H1 (cell line): Measurements from ENCODE around the gene GRIK2. TPM values are rescaled to one million over a fixed set of nuclear protein-coding genes. Genes with fewer than 3 reads are reported as not detected.

ENCODE experiments used
- BCL11A ChIP-seq, 2 experiments: IDR thresholded peaks; one replicate each; pipeline ENCODE4 v1.6.1; 2011; ENCODE audit warnings: low read depth in 2 of 2, low read length in 2 of 2, mild to moderate bottlenecking in 2 of 2
- CEBPB ChIP-seq: IDR thresholded peaks from 2 replicates; pipeline ENCODE4 v1.6.1; 2012; ENCODE audit warnings: low read depth, low read length
- CHD1 ChIP-seq: IDR thresholded peaks from 2 replicates; pipeline ENCODE4 v1.6.1; 2012; ENCODE audit warnings: low read depth, low read length, improper control_type of control experiment
- CHD7 ChIP-seq: fragments of 300-600 bp; sonication (generic); IDR thresholded peaks from 2 replicates; pipeline ENCODE4 v1.7.1; 2012; ENCODE audit warnings: low read length, moderate library complexity, mild to moderate bottlenecking, inconsistent platforms; ENCODE audit not compliant: insufficient replicate concordance
- PHF8 ChIP-seq: fragments of 200-600 bp; sonication (generic); conservative IDR thresholded peaks from 2 replicates; pipeline ENCODE4 v1.7.1; 2012; ENCODE audit warnings: low read depth, mild to moderate bottlenecking, inconsistent platforms, low read length, moderate library complexity
- polyA plus RNA-seq, 7 experiments: library from polyadenylated mRNA; depleted of rRNA in 3 of 7; stranded (reverse) in 5 of 7; unstranded in 2 of 7; fragments of >200 nt in 5 of 7; fragments of 200-250 nt in 2 of 7; gene quantifications; 1 replicate in 5 of 7; 2 replicates in 1 of 7; 4 replicates in 1 of 7; pipeline versions ENCODE4 v1.2.1 to v1.2.3, GENCODE V29; 2011 to 2013; ENCODE audit warnings: missing spikeins in 2 of 7, mixed read lengths in 2 of 7
- total RNA-seq: library from RNA; stranded (reverse); fragmentation: NEBNext Ultra II Directional; extraction: Animal tissue kit (Norgen Biotek cat#: 25700); gene quantifications from 2 replicates; pipeline ENCODE4 v1.2.1, GENCODE V29; 2021

Gene GRIK2
- total and polyA plus RNA-seq, 2 of the 8 experiments (the other 6 are each of a cell fraction or from before 2014, with no cell fraction given) = 1.8 to 2.2 TPM

GRCh38 chr6:101509536-101509935 is 116.0 kb downstream of the GRIK2 start (continued):
- TF ChIP-seq CHD7 (no peak), PHF8 (no peak), CHD1 (no peak), CEBPB (no peak), BCL11A (IDR thresholded peaks at IDR 0.05; ENCODE audit: low read depth in 2 of 2, low read length in 2 of 2) (no peak)
- TF ChIP-seq, all 59 proteins: peak for 0
